Lung (tissue), 12 donors: ENCODE results near the gene ALPK3. TPM values are rescaled to one million over a fixed set of nuclear protein-coding genes. Genes with fewer than 3 reads are reported as not detected.
"Not testable (repeated sequence)": the region's sequence is repeated elsewhere in the genome, so short reads cannot be mapped to it uniquely, and the experiment has no call there.

ENCODE experiments used
- ATAC-seq: fragments of 200-7000 bp; cut with Tn5 transposase; one replicate; pipeline ENCODE4 v1.9.1; 2020; ENCODE audit warnings: moderate number of reproducible peaks; ENCODE audit not compliant: insufficient read depth, low FRiP score
- DNase-seq, 3 donors: peaks; one replicate each; pipeline ENCODE4 v3.0.0-alpha.2; 2013 to 2017
- H3K27ac ChIP-seq, 2 donors: one replicate each; pipeline ENCODE4 v1.5.1; 2013; ENCODE audit warnings: mild to moderate bottlenecking in 2 of 2, moderate library complexity in 2 of 2, control low read depth in 1 of 2, inconsistent platforms in 1 of 2, low read depth in 1 of 2, low read length in 1 of 2
- H3K27me3 ChIP-seq, 3 donors: one replicate each; pipeline ENCODE4 v1.5.1; 2013; ENCODE audit warnings: low read length in 2 of 3; ENCODE audit not compliant: control insufficient read depth in 3 of 3, insufficient read depth in 3 of 3
- H3K36me3 ChIP-seq, 4 donors: one replicate each; pipeline ENCODE4 v1.5.1; 2013; ENCODE audit warnings: low read length in 4 of 4, mild to moderate bottlenecking in 1 of 4, moderate library complexity in 1 of 4; ENCODE audit not compliant: control insufficient read depth in 4 of 4, insufficient read depth in 4 of 4
- H3K4me1 ChIP-seq, 5 donors: one replicate each; pipeline ENCODE4 v1.5.1; 2013; ENCODE audit warnings: low read length in 5 of 5, mild to moderate bottlenecking in 2 of 5, moderate library complexity in 1 of 5; ENCODE audit not compliant: control insufficient read depth in 5 of 5, insufficient read depth in 5 of 5
- H3K4me3 ChIP-seq: one replicate; pipeline ENCODE4 v1.5.1; 2013; ENCODE audit warnings: mild to moderate bottlenecking, control low read depth, moderate library complexity
- H3K9ac ChIP-seq, 2 donors: one replicate each; pipeline ENCODE4 v1.5.1; 2013; ENCODE audit warnings: low read length in 2 of 2, control low read depth in 1 of 2; ENCODE audit not compliant: insufficient read depth in 1 of 2
- H3K9me3 ChIP-seq, 4 donors: one replicate each; pipeline ENCODE4 v1.5.1; 2013; ENCODE audit warnings: low read length in 3 of 4, mild to moderate bottlenecking in 1 of 4, moderate library complexity in 1 of 4; ENCODE audit not compliant: control insufficient read depth in 4 of 4, insufficient read depth in 3 of 4
- WGBS, 2 donors: extraction: QIAGEN DNeasy Blood & Tissue Kit; methylation state at CpG; one replicate each; pipeline ENCODE4 v1.1.7; 2013; 5-methylcytosine and 5-hydroxymethylcytosine counted together
- polyA plus RNA-seq, 2 donors: library from polyadenylated mRNA; stranded (reverse); fragments of 200-250 nt; gene quantifications; one replicate each; pipeline ENCODE4 v1.2.1, GENCODE V29; 2013
- total RNA-seq, 2 donors: library from RNA; depleted of rRNA in 1 of 2; stranded (reverse); fragments of >200 nt in 1 of 2; gene quantifications; one replicate each; pipeline ENCODE4 v1.2.1, GENCODE V29; 2014 to 2021
- TF ChIP-seq, protein P1 (sequence below): IDR thresholded peaks from 2 replicates; pipeline ENCODE4 v1.5.1; 2012; ENCODE audit warnings: mild to moderate bottlenecking; ENCODE audit errors: control extremely low read depth, extremely low read depth
- donor health status: control.
- donor health status: control.
- donor health status: Bipolar disorder and iron deficiency.
- donor health status: healthy.
- donor health status: DM: yes; HTN: yes; CAD: no.

Gene ALPK3
- total and polyA plus RNA-seq, 4 donors, result 3.1 to 12.2 (median 6.2) TPM

DNA sequence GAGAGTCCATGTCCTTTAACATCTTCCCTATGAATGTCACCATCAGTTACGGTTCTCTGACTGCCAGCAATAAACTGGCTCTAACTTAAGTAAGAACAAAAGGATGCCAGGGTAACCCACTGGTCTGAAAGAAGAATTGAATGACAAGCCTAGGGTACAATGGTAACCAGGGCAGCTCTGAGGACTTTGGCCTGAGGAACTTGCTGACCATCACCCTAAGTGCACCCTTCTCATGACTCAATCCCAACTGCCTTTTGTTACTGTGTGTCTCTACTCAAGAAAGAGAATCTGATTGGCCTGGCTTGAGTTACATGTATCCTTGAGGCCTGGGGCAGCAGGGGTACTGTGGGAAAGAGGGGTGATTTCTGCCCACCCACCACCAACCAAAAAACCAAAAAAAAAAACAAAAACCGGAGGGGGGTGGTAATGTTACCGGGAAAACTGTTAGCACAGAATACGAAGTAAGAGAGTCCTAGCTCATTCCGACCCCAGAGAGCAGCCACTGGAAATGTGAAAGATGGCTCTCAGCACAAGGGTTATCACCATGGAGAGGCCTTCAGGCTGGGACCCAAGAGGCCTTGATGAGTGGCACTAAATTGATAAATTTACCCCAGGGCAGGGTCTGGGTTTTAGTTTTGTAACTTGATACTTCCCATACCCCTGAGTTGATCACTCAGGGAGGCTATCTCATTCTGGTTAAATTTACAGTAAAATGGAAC, 58.0 kb downstream of the ALPK3 start:
- no peak overlapping the region for H3K27ac ChIP-seq
- DNase-seq, result no peak
- no peak for ATAC-seq

DNA sequence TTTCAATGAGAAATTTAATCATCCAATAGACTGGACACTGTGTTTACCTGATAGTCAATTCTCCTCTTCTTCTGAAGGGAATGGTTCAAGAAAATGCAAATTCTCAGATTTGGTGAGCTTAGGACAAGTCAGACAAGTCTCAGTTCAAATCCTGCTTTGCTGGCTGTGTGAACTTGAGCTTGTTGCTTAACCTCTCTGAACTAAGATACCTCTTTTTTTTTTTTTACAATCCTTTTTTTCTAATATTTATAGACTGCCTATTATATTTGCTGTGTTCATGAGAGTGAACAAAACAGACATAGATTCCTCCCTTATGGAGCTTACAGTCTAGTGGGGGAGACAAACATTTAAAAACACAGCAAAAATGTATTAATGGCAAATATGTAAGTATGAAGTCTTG, 59.1 kb downstream of the ALPK3 start:
- H3K9ac ChIP-seq, result no peak overlapping the region
- H3K4me3 ChIP-seq, result no peak overlapping the region
- H3K36me3 ChIP-seq, result no peaks in the 10 kb centered on the region
- no peaks in the 10 kb centered on the region for H3K9me3 ChIP-seq
- DNase-seq (no peak), ATAC-seq (no peak)
- H3K27me3 ChIP-seq, result no peaks in the 10 kb centered on the region
- TF ChIP-seq, protein P1, sequence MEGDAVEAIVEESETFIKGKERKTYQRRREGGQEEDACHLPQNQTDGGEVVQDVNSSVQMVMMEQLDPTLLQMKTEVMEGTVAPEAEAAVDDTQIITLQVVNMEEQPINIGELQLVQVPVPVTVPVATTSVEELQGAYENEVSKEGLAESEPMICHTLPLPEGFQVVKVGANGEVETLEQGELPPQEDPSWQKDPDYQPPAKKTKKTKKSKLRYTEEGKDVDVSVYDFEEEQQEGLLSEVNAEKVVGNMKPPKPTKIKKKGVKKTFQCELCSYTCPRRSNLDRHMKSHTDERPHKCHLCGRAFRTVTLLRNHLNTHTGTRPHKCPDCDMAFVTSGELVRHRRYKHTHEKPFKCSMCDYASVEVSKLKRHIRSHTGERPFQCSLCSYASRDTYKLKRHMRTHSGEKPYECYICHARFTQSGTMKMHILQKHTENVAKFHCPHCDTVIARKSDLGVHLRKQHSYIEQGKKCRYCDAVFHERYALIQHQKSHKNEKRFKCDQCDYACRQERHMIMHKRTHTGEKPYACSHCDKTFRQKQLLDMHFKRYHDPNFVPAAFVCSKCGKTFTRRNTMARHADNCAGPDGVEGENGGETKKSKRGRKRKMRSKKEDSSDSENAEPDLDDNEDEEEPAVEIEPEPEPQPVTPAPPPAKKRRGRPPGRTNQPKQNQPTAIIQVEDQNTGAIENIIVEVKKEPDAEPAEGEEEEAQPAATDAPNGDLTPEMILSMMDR, result no peak
- peaks cover 0 to 3% (median 0%) of the 10 kb centered on the region in 5 donors for H3K4me1 ChIP-seq
- H3K27ac ChIP-seq, result no peak overlapping the region

More for the DNA sequence above, 58.0 kb downstream of the ALPK3 start:
- TF ChIP-seq, protein P1, result no peak
- H3K9me3 ChIP-seq, result no peaks in the 10 kb centered on the region
- H3K9ac ChIP-seq, result no peak overlapping the region
- WGBS, 2 donors, result 68 to 74% methylated on average over 5 of the region's 5 CpGs
- no peaks in the 10 kb centered on the region for H3K27me3 ChIP-seq
- no peaks in the 10 kb centered on the region for H3K36me3 ChIP-seq
- H3K4me1 ChIP-seq, result peaks cover 0 to 3% (median 0%) of the 10 kb centered on the region in 5 donors
- H3K4me3 ChIP-seq, result no peak overlapping the region

DNA sequence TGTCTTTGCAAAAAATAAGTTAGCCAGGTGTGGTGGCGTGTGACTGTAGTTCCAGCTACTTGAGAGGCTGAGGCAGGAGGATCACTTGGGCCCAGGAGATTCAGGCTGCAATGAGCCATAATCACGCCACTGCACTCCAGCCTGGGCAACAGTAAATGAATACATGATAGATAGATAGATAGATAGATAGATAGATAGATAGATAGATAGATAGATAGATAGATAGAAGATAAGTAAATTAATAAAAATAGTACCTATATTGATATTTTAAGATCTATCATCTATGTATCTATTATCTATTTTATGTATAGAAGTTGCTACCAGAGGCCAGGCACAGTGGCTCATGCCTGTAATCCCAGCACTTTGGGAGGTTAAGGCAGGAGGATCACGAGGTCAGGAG, 60.5 kb downstream of the ALPK3 start:
- DNase-seq, H3K4me3 ChIP-seq, H3K27me3 ChIP-seq, H3K36me3 ChIP-seq, H3K4me1 ChIP-seq, H3K9me3 ChIP-seq, ATAC-seq, H3K9ac ChIP-seq, H3K27ac ChIP-seq: not testable (repeated sequence)
- WGBS, 2 donors, result 91 to 94% methylated on average over 3 of the region's 3 CpGs

DNA sequence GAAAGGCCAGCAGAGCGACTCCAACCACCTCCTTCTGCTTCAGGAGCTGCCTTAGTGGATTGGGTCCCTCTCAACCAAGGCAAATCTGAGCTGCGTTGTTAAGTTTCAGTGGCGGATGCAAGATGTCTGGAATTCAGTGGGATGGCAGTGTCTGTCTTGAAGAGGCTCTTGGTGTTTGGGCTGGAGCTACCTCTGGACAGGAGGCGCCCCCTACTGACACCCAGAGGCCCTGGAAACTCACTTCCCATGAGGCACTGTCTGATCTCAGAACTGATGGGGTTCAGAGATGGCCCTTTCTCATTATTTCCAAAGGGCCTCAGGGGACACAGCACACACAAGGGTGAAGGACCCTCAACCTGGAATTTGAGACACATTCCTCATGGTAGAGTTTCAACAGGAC, 61.3 kb downstream of the ALPK3 start:
- no peak overlapping the region for H3K9ac ChIP-seq
- ATAC-seq, result no peak
- H3K9me3 ChIP-seq, result no peaks in the 10 kb centered on the region
- peak; percentile 48 to 68 (median 55) for DNase-seq
- no peaks in the 10 kb centered on the region for H3K36me3 ChIP-seq
- WGBS, 2 donors, result 33 to 49% methylated on average over 4 of the region's 4 CpGs
- no peak overlapping the region for H3K27ac ChIP-seq
- H3K4me3 ChIP-seq, result no peak overlapping the region
- H3K27me3 ChIP-seq, result no peaks in the 10 kb centered on the region
- TF ChIP-seq, protein P1, result peak; percentile 59
- H3K4me1 ChIP-seq, result peaks cover 0 to 1% (median 0%) of the 10 kb centered on the region in 5 donors
